ENCODE measurements around the gene CTSZ. TPM values are rescaled to one million over a fixed set of nuclear protein-coding genes. Genes with fewer than 3 reads are reported as not detected.

The CTSZ gene
- total and polyA plus RNA-seq, 2 of the 8 experiments (the other 6 are each of a cell fraction or from before 2014, with no cell fraction given), result 32.8 to 34.0 TPM

DNA sequence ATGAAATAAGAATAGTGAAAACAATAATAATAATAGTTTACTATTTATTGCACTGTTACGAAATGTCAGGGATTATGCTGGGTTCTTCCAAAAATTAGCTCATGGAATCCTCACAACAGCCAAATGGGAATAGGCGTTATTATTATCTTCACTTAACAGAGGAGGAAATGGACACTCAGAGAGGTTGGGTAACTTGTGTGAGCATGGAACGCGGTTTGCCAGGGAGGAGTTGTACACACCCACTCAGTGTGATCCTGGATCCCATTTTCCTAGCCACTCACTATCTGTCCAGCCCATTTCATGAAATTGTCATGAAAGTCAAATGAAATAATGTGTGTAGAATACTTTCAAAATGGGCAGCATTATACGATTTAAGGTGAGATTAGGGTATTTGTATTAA is 21.4 kb downstream of the CTSZ start:
- Histone ChIP-seq H3K79me1 (ENCODE audit: low read depth, low read length) (peaks cover 18% of the 10 kb centered on the region), H3K9me3 (ENCODE audit: insufficient read depth in 2 of 2, low read depth in 1 of 2, low read length in 1 of 2) (no peaks in the 10 kb centered on the region), H3K9ac (replicated peaks in 1 of 4; ENCODE audit: extremely low read depth in 1 of 4, low read depth in 3 of 4, low read length in 3 of 4) (no peak overlapping the region), H4K8ac (ENCODE audit: extremely low read depth, insufficient read depth, low read length) (no peak overlapping the region), H3K18ac (ENCODE audit: extremely low read depth, low read length) (no peak overlapping the region), H2BK5ac (ENCODE audit: low read depth, low read length) (no peak overlapping the region), H3K4me1 (replicated peaks in 1 of 4; ENCODE audit: control insufficient read depth in 3 of 4, insufficient read depth in 4 of 4, low read length in 3 of 4) (no peaks in the 10 kb centered on the region), H3K56ac (replicated peaks; ENCODE audit: insufficient read length, low read depth, low read length) (no peak overlapping the region), H2AK5ac (ENCODE audit: low read depth, low read length) (no peak overlapping the region), H3K4me2 (ENCODE audit: insufficient read depth in 1 of 2, low read depth in 2 of 2, low read length in 2 of 2) (no peak overlapping the region), H4K20me1 (replicated peaks in 1 of 2; ENCODE audit: control insufficient read depth in 1 of 2, insufficient read depth in 2 of 2, low read length in 2 of 2) (peaks cover 4 to 15% of the 10 kb centered on the region in 2 experiments), H3K14ac (ENCODE audit: insufficient read length) (no peak overlapping the region), H3K4ac (replicated peaks; ENCODE audit: insufficient read length, low read depth, low read length) (no peak overlapping the region), H3K27ac (ENCODE audit: low read depth, low read length) (no peak overlapping the region), H2BK20ac (ENCODE audit: low read length) (no peak overlapping the region), H2BK12ac (ENCODE audit: low read depth, low read length) (no peak overlapping the region), H2BK15ac (ENCODE audit: low read length) (no peak overlapping the region), H3K79me2 (ENCODE audit: control insufficient read depth in 1 of 2, insufficient read depth in 2 of 2, low read length in 2 of 2) (peaks cover 4 to 43% of the 10 kb centered on the region in 2 experiments), H3K23ac (ENCODE audit: insufficient read length) (no peak overlapping the region), H2BK120ac (replicated peaks; ENCODE audit: low read depth, low read length) (no peak overlapping the region), H3K4me3 (ENCODE audit: extremely low read depth in 1 of 4, insufficient read depth in 2 of 4, low read depth in 3 of 4, low read length in 4 of 4) (no peak overlapping the region), H3K36me3 (ENCODE audit: control insufficient read depth in 2 of 4, insufficient read depth in 4 of 4, low read length in 3 of 4) (peaks cover 24 to 40% (median 33%) of the 10 kb centered on the region in 4 experiments), H3K27me3 (replicated peaks in 1 of 4; ENCODE audit: control insufficient read depth in 3 of 4, extremely low read depth in 1 of 4, insufficient read depth in 3 of 4, low read length in 3 of 4) (no peaks in the 10 kb centered on the region), H2AFZ (ENCODE audit: low read length) (no peak overlapping the region), H4K5ac (ENCODE audit: insufficient read length, low read depth, low read length) (no peak overlapping the region), H4K91ac (replicated peaks; ENCODE audit: insufficient read length, low read length) (no peak overlapping the region), H3K23me2 (ENCODE audit: low read depth, low read length) (no peaks in the 10 kb centered on the region; the same call in 1 of the 2 replicates)
- CTCF ChIA-PET (ENCODE audit: partially characterized antibody), result no interaction called here
- WGBS, 2 experiments (ENCODE audit: extremely low coverage in 1 of 2, insufficient coverage in 1 of 2, insufficient read length in 1 of 2, insufficient replicate concordance in 2 of 2, low coverage in 1 of 2, low lambda C conversion rate in 2 of 2, missing lambda C conversion rate in 1 of 2), result 94% methylated on average over 5 of the region's 5 CpGs; no CpG with 5 or more reads in 1 of the 2 experiments
- no peak for DNase-seq (ENCODE audit: low read depth in 1 of 2, low spot score in 2 of 2)
- POLR2A ChIA-PET (ENCODE audit: partially characterized antibody), result interaction anchor here (1.8 kb wide), 1 partner anchor 11 kb away, joined by 7 read pairs; no protein-coding TSS in a partner anchor
- FAIRE-seq, result no peak
- TF ChIP-seq CTBP2 (IDR thresholded peaks at IDR 0.05; ENCODE audit: borderline replicate concordance, insufficient read depth, insufficient read length, low read length) (no peak), TBP (IDR thresholded peaks at IDR 0.05; ENCODE audit: low read depth, low read length) (no peak), TCF12 (IDR thresholded peaks at IDR 0.05; ENCODE audit: low read depth, low read length) (no peak), RFX5 (IDR thresholded peaks at IDR 0.05; ENCODE audit: borderline replicate concordance, low read depth, low read length) (no peak), POLR2AphosphoS5 (IDR thresholded peaks at IDR 0.05; ENCODE audit: low read depth, low read length) (no peak), YY1 (IDR thresholded peaks at IDR 0.05; ENCODE audit: low read depth, low read length) (no peak), POLR2A (IDR thresholded peaks at IDR 0.05; ENCODE audit: control extremely low read depth in 1 of 2, low read depth in 2 of 2, low read length in 2 of 2) (no peak), KDM1A (IDR thresholded peaks at IDR 0.05; ENCODE audit: borderline replicate concordance, low read length) (no peak), SP2 (IDR thresholded peaks at IDR 0.05; ENCODE audit: low read length) (no peak), KDM5A (IDR thresholded peaks at IDR 0.05; ENCODE audit: low read length) (no peak), KDM4A (IDR thresholded peaks at IDR 0.05; ENCODE audit: low read depth, low read length, severe bottlenecking) (no peak), TEAD4 (IDR thresholded peaks at IDR 0.05; ENCODE audit: low read depth, low read length) (no peak)
- TF ChIP-seq, protein P1, sequence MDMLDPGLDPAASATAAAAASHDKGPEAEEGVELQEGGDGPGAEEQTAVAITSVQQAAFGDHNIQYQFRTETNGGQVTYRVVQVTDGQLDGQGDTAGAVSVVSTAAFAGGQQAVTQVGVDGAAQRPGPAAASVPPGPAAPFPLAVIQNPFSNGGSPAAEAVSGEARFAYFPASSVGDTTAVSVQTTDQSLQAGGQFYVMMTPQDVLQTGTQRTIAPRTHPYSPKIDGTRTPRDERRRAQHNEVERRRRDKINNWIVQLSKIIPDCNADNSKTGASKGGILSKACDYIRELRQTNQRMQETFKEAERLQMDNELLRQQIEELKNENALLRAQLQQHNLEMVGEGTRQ (IDR thresholded peaks at IDR 0.05; ENCODE audit: low read length), result no peak
- TF ChIP-seq, protein P2, sequence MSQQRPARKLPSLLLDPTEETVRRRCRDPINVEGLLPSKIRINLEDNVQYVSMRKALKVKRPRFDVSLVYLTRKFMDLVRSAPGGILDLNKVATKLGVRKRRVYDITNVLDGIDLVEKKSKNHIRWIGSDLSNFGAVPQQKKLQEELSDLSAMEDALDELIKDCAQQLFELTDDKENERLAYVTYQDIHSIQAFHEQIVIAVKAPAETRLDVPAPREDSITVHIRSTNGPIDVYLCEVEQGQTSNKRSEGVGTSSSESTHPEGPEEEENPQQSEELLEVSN (IDR thresholded peaks at IDR 0.05), result no peak

Data from H1 (cell line).